SJCRH30 (cell line): ENCODE data around the gene GBF1. TPM values are rescaled to one million over a fixed set of nuclear protein-coding genes. Genes with fewer than 3 reads are reported as not detected.
A peak's percentile ranks its signal among the peaks of the same experiment; 100 is the strongest.

Source experiments
- DNase-seq, 2 experiments: peaks; one replicate each; pipeline ENCODE4 v3.0.0-alpha.2; 2015 to 2020
- H3K27ac ChIP-seq: fragments of 250-450 bp; sonication (Bioruptor Pico); 2 replicates; pipeline ENCODE4 v1.5.1; 2020; ENCODE audit warnings: mild to moderate bottlenecking, moderate library complexity
- H3K27me3 ChIP-seq: fragments of 250-450 bp; sonication (Bioruptor Pico); 2 replicates; pipeline ENCODE4 v1.5.1; 2020; ENCODE audit warnings: mild to moderate bottlenecking, moderate library complexity
- H3K36me3 ChIP-seq: fragments of 250-450 bp; sonication (Bioruptor Pico); 2 replicates; pipeline ENCODE4 v1.5.1; 2020; ENCODE audit warnings: mild to moderate bottlenecking, moderate library complexity
- H3K4me1 ChIP-seq: fragments of 250-450 bp; sonication (Bioruptor Pico); 2 replicates; pipeline ENCODE4 v1.5.1; 2020; ENCODE audit warnings: mild to moderate bottlenecking, moderate library complexity
- H3K4me3 ChIP-seq: fragments of 250-450 bp; sonication (Bioruptor Pico); 2 replicates; pipeline ENCODE4 v1.5.1; 2020; ENCODE audit warnings: mild to moderate bottlenecking, moderate library complexity
- H3K9me3 ChIP-seq: fragments of 250-450 bp; sonication (Bioruptor Pico); replicated peaks from 2 replicates; pipeline ENCODE4 v1.5.1; 2020; ENCODE audit warnings: mild to moderate bottlenecking, moderate library complexity
- total RNA-seq: library from RNA; depleted of rRNA; stranded (reverse); fragments of >200 nt; shearing (Covaris generic); gene quantifications from 2 replicates; pipeline ENCODE4 v1.2.3, GENCODE V29; 2014

The GBF1 gene
- total RNA-seq, 1 experiment from 2014 or later: 131 TPM

DNA sequence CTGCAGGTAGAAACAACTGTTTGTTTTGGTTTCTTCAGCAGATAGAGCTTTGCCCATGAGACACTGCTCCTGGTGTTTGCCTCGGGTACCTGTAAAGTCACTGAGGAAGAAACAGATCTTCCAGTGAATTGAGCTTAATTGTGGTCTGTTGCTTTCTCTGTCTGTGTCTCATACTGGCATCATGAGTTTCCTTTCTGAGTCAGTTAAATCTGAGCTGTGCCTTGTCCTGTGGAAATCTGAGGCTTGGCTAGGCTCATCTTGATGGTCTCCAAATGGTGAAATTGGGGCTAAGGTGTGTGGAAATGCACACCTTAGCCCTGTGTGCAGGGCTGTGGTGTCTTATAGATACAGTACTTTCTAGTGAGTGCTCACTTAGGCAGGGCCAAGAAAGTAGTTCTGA, 67.4 kb downstream of the GBF1 start:
- Histone ChIP-seq H3K27ac (peak overlapping the region; percentile 1; the same call in 1 of the 2 replicates), H3K4me3 (no peak overlapping the region), H3K27me3 (no peaks in the 10 kb centered on the region), H3K9me3 (no peaks in the 10 kb centered on the region), H3K4me1 (peaks cover 48% of the 10 kb centered on the region), H3K36me3 (peaks cover 31% of the 10 kb centered on the region)
- no peak for DNase-seq

DNA sequence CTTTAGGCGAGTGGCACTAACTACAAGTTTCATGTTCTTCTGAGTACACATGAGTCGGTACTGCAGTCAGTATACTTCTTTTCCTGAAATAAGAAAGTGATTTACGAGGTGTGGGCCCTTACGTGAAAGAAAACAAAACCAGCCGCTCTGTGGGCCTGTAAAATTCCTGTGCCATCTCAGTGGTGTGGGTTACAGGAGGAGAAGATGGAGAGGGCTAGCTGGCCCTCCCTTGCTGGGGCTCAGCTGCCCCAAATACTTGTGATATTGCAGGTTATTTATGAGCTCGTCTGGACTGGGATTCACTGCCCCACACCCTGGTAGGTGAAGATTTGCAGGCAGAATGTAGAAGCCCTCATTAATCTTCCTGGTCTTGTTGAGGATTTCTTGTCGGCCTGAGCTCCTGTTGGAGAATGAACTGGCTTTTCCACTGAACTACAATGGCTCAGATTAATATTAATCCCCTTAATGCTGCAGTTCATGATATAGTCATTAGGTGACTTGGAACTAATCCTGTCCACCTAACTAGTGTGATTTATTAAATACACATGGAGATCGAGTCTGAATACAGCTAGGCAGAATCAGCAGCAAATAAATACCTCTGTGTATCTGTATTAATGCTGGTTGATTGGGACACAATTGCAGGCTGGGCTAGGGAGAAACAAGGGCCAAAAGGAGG, 68.0 kb downstream of the GBF1 start:
- peak overlapping the region; percentile 1; the same call in 1 of the 2 replicates for H3K27ac ChIP-seq
- DNase-seq: peak; percentile 27 to 57

DNA sequence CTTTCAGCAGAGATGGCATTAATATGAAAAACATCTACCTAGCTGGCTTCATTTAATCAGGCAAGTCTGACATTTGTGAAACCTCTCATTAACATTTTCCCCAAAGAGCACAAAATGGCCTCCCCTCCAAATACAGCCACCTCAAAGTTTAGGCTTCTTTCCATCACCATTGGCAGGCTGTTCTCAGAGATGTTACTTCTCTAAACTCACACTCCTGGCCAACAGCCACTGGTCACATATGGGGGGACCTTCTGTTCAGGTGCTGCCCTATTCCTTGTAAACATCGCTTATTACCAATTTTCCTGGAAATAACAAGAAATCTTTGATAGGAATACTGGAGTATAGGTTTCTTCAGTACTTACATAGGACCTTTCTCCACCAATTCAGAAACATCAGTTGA, 69.5 kb downstream of the GBF1 start:
- peaks cover 38% of the 10 kb centered on the region for H3K4me1 ChIP-seq
- H3K27ac ChIP-seq: no peak overlapping the region
- H3K27me3 ChIP-seq: no peaks in the 10 kb centered on the region
- H3K9me3 ChIP-seq: no peaks in the 10 kb centered on the region
- H3K36me3 ChIP-seq: peaks cover 30% of the 10 kb centered on the region
- H3K4me3 ChIP-seq: no peak overlapping the region
- DNase-seq: no peak

More for the DNA sequence above, 68.0 kb downstream of the GBF1 start:
- Histone ChIP-seq H3K36me3 (peaks cover 30% of the 10 kb centered on the region), H3K9me3 (no peaks in the 10 kb centered on the region), H3K4me3 (no peak overlapping the region), H3K4me1 (peaks cover 48% of the 10 kb centered on the region), H3K27me3 (no peaks in the 10 kb centered on the region)

DNA sequence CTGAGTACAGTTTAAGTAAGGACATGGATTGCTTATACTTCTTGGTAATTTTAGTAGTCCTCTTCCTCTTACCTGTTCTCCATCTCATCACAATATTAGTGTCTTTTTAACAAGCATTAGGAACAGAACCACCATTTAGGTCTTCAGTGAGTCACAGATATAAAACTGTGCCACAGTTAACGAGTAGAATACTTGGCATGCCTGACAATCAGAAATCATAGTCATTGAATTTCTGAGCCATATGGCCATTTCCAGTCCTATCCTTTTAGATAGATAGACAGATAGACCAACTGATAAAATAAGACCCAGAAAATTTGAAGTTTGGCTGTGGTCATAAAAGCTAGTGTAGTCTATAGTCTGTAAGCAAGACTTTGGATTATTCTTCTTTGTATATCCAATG, 71.1 kb downstream of the GBF1 start:
- no peak overlapping the region for H3K27ac ChIP-seq
- H3K4me3 ChIP-seq: no peak overlapping the region
- peaks cover 21% of the 10 kb centered on the region for H3K4me1 ChIP-seq
- peaks cover 36% of the 10 kb centered on the region for H3K36me3 ChIP-seq
- no peak for DNase-seq
- H3K27me3 ChIP-seq: no peaks in the 10 kb centered on the region
- no peaks in the 10 kb centered on the region for H3K9me3 ChIP-seq

DNA sequence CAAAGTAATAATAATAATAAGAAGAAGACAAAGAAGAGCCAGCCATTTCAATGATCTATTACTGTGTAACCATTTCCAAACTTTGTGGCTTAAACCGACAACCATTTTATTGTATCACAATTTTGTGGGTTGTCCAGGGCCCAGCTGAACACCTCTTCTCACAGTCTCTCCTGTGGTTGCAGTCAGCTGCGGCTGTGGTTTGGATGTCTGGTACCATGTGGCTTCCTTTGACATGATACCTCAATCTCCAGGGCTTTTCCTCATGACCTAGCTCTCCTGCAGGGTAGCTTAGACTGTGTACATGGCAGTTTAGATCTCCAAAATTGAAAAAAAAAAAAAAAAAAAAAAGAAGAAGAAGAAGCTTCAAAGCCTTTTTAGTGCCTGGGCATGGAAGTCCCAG, 77.6 kb downstream of the GBF1 start:
- DNase-seq: peak; percentile 92 to 96
- Histone ChIP-seq H3K27ac (peak overlapping the region; percentile 81), H3K4me1 (peaks cover 54% of the 10 kb centered on the region), H3K27me3 (no peaks in the 10 kb centered on the region), H3K36me3 (peaks cover 16% of the 10 kb centered on the region), H3K9me3 (no peaks in the 10 kb centered on the region), H3K4me3 (no peak overlapping the region)

DNA sequence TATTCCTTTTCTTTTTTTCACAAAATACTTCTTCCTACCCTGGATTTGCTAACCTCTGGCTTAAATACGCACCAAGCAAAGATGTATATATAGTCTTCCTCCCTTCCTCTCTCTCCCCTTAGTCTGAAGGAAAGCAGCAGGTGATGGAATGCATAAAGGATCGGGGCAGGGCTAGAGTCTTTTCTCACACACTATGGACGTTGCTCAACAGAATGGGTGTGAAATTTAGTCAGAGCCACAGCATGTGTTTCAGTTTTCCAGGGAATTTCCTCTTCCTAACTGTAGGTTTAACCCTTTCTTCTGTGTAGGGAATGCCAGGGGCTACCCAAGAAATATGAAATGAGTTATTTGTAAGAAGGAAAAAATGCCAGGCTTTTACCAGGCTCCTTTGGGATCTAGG, 78.7 kb downstream of the GBF1 start:
- Histone ChIP-seq H3K27me3 (no peaks in the 10 kb centered on the region), H3K4me3 (no peak overlapping the region; the same call in 1 of the 2 replicates), H3K36me3 (peaks cover 14% of the 10 kb centered on the region), H3K9me3 (no peaks in the 10 kb centered on the region), H3K27ac (peak overlapping the region; percentile 81), H3K4me1 (peaks cover 66% of the 10 kb centered on the region)
- peak; percentile 93 to 99 for DNase-seq

DNA sequence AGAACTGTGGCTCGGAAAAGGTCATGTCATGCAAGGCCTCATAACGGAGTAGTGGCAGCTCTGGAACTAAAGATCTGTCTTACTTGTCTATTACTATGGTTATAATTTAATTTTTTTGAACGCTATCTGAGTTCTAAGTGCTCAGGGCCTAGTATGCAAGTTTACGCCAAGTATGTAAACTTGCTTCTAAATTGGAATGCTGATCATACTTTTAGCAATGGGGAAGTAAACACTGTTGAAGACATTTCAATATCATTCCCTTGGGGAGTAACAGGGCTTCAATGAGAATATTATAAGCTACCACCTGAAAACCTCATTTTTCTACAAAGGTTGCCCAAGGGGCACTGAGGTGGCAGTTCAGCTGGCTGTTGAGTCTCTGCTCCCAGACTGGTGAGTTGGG, 80.7 kb downstream of the GBF1 start:
- Histone ChIP-seq H3K4me1 (peaks cover 69% of the 10 kb centered on the region), H3K27ac (peak overlapping the region; percentile 95), H3K9me3 (no peaks in the 10 kb centered on the region), H3K36me3 (peaks cover 12% of the 10 kb centered on the region), H3K27me3 (no peaks in the 10 kb centered on the region), H3K4me3 (peak overlapping the region; percentile 44; the same call in 1 of the 2 replicates)
- DNase-seq: peak in 1 of 2 experiments; percentile 43

DNA sequence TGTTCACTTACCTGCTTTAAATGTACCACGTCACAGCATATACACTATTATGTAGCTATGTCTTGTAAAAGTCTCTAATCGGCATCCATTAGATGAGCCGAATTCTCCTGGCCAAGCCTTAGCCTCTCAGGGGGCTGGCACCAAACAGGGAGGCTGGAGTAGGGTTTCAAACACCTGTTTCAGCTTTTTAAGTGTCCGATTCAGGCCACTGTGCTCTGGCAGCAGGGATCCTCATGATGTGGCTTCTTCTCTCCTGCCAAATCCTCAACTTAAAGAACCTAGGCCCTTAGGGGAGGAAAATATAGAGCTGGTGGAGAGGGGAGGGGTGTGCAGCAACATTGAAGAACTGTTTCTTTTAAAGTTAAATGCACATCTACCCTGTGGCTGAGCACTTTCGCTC, 81.7 kb downstream of the GBF1 start:
- H3K36me3 ChIP-seq: 0 out of 2 replicates have a peak, but pooled peaks cover 4% of the 10 kb centered on the region
- H3K4me3 ChIP-seq: peak overlapping the region; percentile 44
- H3K27me3 ChIP-seq: no peaks in the 10 kb centered on the region
- H3K9me3 ChIP-seq: no peaks in the 10 kb centered on the region
- peaks cover 67% of the 10 kb centered on the region for H3K4me1 ChIP-seq
- DNase-seq: peak; percentile 95 to 100
- H3K27ac ChIP-seq: peak overlapping the region; percentile 95

DNA sequence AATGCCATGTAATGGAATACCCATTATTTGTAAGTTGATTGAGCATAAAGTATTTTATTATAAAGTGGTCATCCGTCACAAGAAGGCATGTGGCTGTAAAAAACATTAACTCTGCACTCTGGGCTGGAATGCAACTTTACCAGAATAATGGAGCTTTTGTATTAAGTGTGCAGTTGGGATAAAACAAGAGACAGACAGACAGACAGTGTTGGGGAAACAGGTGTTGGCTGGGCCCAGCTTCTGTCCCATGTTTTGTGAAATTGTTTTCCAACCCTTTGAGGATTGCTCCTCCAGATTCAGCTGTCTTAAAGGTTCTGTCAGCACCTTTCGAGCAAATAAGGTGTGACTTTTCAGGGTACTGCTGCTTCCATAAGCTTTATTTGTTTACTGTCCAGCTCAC, 82.3 kb downstream of the GBF1 start:
- no peaks in the 10 kb centered on the region for H3K9me3 ChIP-seq
- peaks cover 3% of the 10 kb centered on the region for H3K36me3 ChIP-seq
- H3K4me1 ChIP-seq: peaks cover 60% of the 10 kb centered on the region
- peak; percentile 90 to 99 for DNase-seq
- no peak overlapping the region; the same call in 1 of the 2 replicates for H3K4me3 ChIP-seq
- H3K27ac ChIP-seq: peak overlapping the region; percentile 95
- no peaks in the 10 kb centered on the region for H3K27me3 ChIP-seq

DNA sequence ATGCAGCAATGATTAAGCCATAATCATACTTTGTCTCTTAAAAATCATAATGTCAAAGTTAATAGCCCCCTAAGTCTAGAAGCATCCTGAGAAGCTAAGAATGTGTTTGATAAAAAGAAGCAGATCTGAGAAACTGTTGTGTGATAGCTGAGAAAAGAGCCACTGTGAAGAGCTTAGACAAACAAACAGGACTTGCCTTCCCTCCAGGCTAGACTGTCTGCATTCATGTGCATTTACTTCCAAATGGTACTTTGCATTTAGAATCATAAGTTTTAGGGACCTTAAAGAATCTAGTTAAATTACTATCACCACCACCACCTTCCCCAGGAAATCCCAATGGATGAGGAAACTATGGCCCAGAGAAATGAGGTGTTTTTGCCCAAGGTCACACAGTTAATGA, 87.4 kb downstream of the GBF1 start:
- H3K27me3 ChIP-seq: no peaks in the 10 kb centered on the region
- H3K27ac ChIP-seq: no peak overlapping the region
- peaks cover 16% of the 10 kb centered on the region for H3K4me1 ChIP-seq
- DNase-seq: no peak
- peaks cover 31% of the 10 kb centered on the region for H3K36me3 ChIP-seq
- no peaks in the 10 kb centered on the region for H3K9me3 ChIP-seq
- H3K4me3 ChIP-seq: no peak overlapping the region

DNA sequence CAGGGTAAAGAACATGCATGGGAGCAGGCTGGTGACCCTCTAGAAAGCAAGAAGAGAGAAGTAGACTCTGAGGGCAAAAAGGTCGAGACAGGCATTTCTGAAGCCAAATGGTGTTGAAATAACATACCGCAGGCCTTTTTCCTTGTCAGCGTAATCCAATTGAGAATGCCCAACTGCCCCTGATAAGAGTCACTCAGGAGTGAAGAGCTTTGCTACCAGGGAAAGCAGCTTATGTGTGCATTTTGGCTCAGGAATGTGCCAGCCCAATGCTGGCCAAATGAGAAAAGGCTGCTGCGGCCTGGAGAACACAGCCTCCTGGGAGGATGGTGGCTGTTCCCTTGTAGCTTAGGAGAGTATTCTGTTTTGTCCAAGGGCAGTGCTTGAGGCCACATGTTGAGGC, 88.8 kb downstream of the GBF1 start:
- peaks cover 3% of the 10 kb centered on the region for H3K4me1 ChIP-seq
- no peak overlapping the region for H3K27ac ChIP-seq
- peaks cover 35% of the 10 kb centered on the region for H3K36me3 ChIP-seq
- DNase-seq: no peak
- H3K9me3 ChIP-seq: no peaks in the 10 kb centered on the region
- H3K4me3 ChIP-seq: no peak overlapping the region
- no peaks in the 10 kb centered on the region for H3K27me3 ChIP-seq

DNA sequence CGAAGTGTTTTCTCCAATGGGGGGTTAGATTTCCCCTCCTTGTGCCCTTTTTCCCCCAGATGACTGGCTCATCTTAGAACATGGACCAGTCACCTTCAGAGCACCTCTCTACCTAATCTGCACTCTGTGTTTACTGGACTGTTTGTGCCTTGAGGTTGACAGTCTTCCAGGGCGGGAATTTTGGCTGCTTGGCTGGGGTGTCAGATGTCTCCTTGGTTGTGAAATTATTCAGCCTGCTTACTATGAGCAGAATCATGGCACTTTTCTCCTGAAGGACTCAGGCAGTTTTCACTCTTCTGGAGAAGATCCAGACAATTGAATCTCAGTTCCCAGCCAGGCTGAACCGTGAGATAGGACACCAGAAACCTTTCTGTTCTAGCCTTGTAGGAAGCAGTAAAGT, 89.9 kb downstream of the GBF1 start:
- no peaks in the 10 kb centered on the region for H3K9me3 ChIP-seq
- H3K36me3 ChIP-seq: peaks cover 36% of the 10 kb centered on the region
- no peaks in the 10 kb centered on the region; the same call in 1 of the 2 replicates for H3K4me1 ChIP-seq
- H3K27ac ChIP-seq: no peak overlapping the region
- no peaks in the 10 kb centered on the region for H3K27me3 ChIP-seq
- no peak overlapping the region for H3K4me3 ChIP-seq
- no peak for DNase-seq

DNA sequence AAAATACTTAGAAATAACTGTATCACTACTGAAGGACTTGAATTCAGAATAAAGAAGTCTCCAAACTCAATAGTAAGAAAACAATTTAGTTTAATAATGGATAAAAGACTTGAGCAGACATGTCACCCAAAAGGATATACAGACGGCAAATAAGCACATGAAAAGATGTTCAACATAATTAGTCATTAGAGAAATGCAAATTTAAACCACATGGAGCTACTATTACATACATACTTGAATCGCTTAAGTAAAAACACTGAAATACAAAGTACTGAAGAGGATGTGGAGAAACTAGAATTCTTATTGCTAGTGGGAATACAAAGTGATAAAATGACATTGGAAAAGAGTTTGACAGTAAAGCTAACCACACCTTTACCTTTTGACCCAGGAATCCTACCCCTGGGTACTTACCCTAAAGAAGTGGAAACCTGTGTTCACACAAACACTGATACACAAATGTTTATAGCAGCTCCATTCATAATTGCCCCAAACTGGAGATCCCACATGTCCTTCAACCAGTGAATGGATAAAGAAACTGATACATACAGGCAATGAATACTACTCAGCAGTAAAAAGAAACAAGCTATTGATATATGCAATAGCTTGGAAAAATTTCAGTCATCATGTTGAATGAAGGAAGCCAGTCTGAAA, 95.8 kb downstream of the GBF1 start:
- no peak overlapping the region for H3K27ac ChIP-seq

DNA sequence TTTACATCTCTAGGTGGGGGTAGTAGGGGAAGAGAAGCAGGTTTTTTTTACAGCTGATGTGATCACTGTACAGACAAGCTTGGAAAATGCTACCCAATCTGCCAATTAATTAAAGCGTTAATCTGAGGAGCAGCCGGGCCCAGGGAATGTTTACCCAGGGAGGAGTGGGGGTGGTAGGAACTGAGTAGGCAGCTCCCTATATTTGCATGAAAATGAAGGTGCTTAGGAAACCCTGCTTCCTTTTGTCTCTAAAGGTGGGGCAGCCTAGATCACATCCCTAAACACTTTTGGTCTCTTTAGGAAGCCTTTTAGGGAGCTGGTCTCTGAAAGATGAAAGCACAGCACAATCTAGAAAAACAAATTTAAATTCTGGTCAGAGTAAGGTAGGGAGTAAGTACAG, 97.1 kb downstream of the GBF1 start:
- H3K4me3 ChIP-seq: no peak overlapping the region
- H3K27me3 ChIP-seq: no peaks in the 10 kb centered on the region
- H3K36me3 ChIP-seq: peaks cover 31% of the 10 kb centered on the region
- no peak for DNase-seq
- peaks cover 19% of the 10 kb centered on the region for H3K4me1 ChIP-seq
- peak overlapping the region; percentile 29 for H3K27ac ChIP-seq
- H3K9me3 ChIP-seq: no peaks in the 10 kb centered on the region

More for the DNA sequence above, 95.8 kb downstream of the GBF1 start:
- Histone ChIP-seq H3K36me3 (peaks cover 26% of the 10 kb centered on the region), H3K4me1 (peaks cover 17% of the 10 kb centered on the region), H3K27me3 (no peaks in the 10 kb centered on the region), H3K9me3 (no peaks in the 10 kb centered on the region), H3K4me3 (no peak overlapping the region)
- no peak for DNase-seq

DNA sequence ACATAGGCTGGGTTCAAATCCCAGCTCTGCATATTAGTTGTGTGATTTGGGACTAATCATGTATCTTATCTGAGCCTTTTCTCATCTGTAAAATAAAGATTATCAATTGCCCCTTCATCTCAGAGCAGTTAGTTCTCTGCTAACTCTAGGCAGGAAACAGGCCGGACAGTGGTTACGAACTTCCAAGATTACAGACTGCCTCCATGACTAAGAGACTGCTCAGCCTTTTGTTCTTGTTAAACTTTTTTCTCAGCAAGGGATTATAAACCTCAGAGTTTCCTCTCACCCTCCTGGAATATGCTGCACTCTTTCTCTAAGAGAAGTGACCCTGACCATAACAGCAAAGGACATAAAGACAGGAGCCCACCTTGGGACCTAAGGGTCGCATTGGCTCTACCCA, 97.6 kb downstream of the GBF1 start:
- H3K27me3 ChIP-seq: no peaks in the 10 kb centered on the region
- H3K27ac ChIP-seq: peak overlapping the region; percentile 29
- H3K4me1 ChIP-seq: peaks cover 22% of the 10 kb centered on the region
- H3K4me3 ChIP-seq: no peak overlapping the region
- H3K9me3 ChIP-seq: no peaks in the 10 kb centered on the region
- H3K36me3 ChIP-seq: peaks cover 35% of the 10 kb centered on the region
- peak; percentile 31 to 53 for DNase-seq
